ENCODE data around the gene EEF1A2.

DNA sequence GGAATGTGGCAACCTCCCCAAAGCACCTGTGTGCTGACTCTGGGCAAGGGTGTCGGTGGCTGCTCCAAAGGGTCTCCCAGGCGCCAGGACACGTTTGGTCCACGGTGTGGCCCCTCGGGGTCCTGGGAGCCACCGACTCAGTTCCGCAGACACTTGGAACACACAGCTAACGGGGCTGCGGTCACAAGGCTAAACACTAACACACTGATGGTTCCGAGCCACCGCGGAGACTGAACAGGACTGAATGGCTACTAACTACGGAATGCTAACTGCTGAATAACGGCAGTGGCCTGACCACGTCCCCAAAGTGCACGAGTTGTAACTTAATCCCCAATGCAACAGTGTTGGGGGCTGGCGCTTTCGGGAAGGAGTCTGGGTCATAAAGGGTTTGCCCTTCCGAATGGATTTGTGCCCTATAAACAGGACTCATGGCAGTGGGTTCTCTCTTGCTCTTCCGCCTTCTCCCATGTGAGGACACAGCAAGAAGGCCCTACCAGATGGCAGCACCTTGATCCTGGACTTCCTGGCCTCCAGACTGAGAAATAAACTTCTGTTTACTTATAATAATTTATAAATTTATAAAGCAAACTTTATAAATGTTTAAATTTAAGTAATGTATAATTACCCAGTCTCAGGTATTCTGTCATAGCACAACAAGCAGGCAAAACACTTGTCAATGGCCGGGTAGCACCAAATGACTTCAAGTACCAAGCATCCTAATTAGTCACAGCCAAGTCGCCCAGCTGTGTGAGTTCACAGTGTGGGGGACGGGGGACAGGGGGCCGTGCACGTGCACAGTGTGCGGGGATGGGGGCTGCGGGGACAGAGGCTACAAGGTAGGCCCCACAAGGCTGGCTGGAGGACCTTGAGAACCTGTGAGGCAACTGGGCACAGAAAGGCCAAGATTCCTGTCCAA, 2.3 kb upstream of the EEF1A2 start:
- TF ChIP-seq, protein P1, sequence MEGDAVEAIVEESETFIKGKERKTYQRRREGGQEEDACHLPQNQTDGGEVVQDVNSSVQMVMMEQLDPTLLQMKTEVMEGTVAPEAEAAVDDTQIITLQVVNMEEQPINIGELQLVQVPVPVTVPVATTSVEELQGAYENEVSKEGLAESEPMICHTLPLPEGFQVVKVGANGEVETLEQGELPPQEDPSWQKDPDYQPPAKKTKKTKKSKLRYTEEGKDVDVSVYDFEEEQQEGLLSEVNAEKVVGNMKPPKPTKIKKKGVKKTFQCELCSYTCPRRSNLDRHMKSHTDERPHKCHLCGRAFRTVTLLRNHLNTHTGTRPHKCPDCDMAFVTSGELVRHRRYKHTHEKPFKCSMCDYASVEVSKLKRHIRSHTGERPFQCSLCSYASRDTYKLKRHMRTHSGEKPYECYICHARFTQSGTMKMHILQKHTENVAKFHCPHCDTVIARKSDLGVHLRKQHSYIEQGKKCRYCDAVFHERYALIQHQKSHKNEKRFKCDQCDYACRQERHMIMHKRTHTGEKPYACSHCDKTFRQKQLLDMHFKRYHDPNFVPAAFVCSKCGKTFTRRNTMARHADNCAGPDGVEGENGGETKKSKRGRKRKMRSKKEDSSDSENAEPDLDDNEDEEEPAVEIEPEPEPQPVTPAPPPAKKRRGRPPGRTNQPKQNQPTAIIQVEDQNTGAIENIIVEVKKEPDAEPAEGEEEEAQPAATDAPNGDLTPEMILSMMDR (conservative IDR thresholded peaks at IDR 0.05), result no peak
- TF ChIP-seq EZH2 (IDR thresholded peaks at IDR 0.05; ENCODE audit: low read depth), result no peak

Measured in PC-9 (cell line).